Measurements from ENCODE around the gene RELN.

RELN gene

GRCh38 chr7:103686763-103687162, 302.7 kb downstream of the RELN start:
- no peak overlapping the region for H3K4me3 ChIP-seq (ENCODE audit: low read depth, low read length)
- no peak overlapping the region for H3K4ac ChIP-seq (ENCODE audit: low read depth, low read length)
- no peak overlapping the region for H3K4me2 ChIP-seq (ENCODE audit: low read length)
- no peaks in the 10 kb centered on the region for H3K79me2 ChIP-seq (ENCODE audit: control insufficient read depth, insufficient read depth, low read length, poor library complexity)
- no peaks in the 10 kb centered on the region for H3K36me3 ChIP-seq (ENCODE audit: control insufficient read depth in 1 of 2, insufficient read depth in 2 of 2, low read length in 2 of 2)
- H3K27ac ChIP-seq (ENCODE audit: low read depth, low read length) = no peak overlapping the region
- H3K14ac ChIP-seq (ENCODE audit: low read length) = no peak overlapping the region
- H3K18ac ChIP-seq (ENCODE audit: low read length) = no peak overlapping the region
- H3K9ac ChIP-seq (ENCODE audit: low read length) = no peak overlapping the region
- H2AFZ ChIP-seq (ENCODE audit: insufficient read depth, low read length, poor library complexity) = no peak overlapping the region
- no peak overlapping the region for H4K12ac ChIP-seq (ENCODE audit: low read depth, low read length)
- H3K9me3 ChIP-seq (ENCODE audit: insufficient read depth, low read depth, low read length) = no peaks in the 10 kb centered on the region
- no peaks in the 10 kb centered on the region for H3K4me1 ChIP-seq (ENCODE audit: control insufficient read depth in 1 of 2, insufficient read depth in 2 of 2, low read length in 2 of 2)
- H3K79me1 ChIP-seq (ENCODE audit: low read length) = no peaks in the 10 kb centered on the region
- no peak overlapping the region for H2BK5ac ChIP-seq (ENCODE audit: low read depth, low read length, poor library complexity)
- no peak overlapping the region for H2BK120ac ChIP-seq (ENCODE audit: insufficient read depth, low read length, poor library complexity)
- WGBS (ENCODE audit: extremely low coverage, insufficient coverage, insufficient read length) = no CpG with 5 or more reads among the region's 2 CpGs
- H3K23ac ChIP-seq (ENCODE audit: low read length) = no peak overlapping the region
- H2BK12ac ChIP-seq (ENCODE audit: low read length) = no peak overlapping the region
- no peaks in the 10 kb centered on the region for H3K27me3 ChIP-seq (ENCODE audit: insufficient read depth, low read length)
- no peak overlapping the region for H4K8ac ChIP-seq (ENCODE audit: low read depth, low read length)
- DNase-seq = no peak
- no peak overlapping the region for H2AK5ac ChIP-seq (ENCODE audit: low read length)
- H4K91ac ChIP-seq (ENCODE audit: low read depth, low read length) = no peak overlapping the region

GRCh38 chr7:103686064-103686463, 303.4 kb downstream of the RELN start:
- Histone ChIP-seq H3K27me3 (ENCODE audit: insufficient read depth, low read length) (no peaks in the 10 kb centered on the region), H2BK5ac (ENCODE audit: low read depth, low read length, poor library complexity) (no peak overlapping the region), H4K91ac (ENCODE audit: low read depth, low read length) (no peak overlapping the region), H3K9me3 (ENCODE audit: insufficient read depth, low read depth, low read length) (no peaks in the 10 kb centered on the region), H2BK120ac (ENCODE audit: insufficient read depth, low read length, poor library complexity) (no peak overlapping the region), H3K4me1 (ENCODE audit: control insufficient read depth in 1 of 2, insufficient read depth in 2 of 2, low read length in 2 of 2) (no peaks in the 10 kb centered on the region), H3K14ac (ENCODE audit: low read length) (no peak overlapping the region), H4K8ac (ENCODE audit: low read depth, low read length) (no peak overlapping the region), H3K23ac (ENCODE audit: low read length) (no peak overlapping the region), H3K27ac (ENCODE audit: low read depth, low read length) (no peak overlapping the region), H2BK12ac (ENCODE audit: low read length) (no peak overlapping the region), H3K18ac (ENCODE audit: low read length) (no peak overlapping the region), H3K4ac (ENCODE audit: low read depth, low read length) (no peak overlapping the region), H3K79me2 (ENCODE audit: control insufficient read depth, insufficient read depth, low read length, poor library complexity) (no peaks in the 10 kb centered on the region), H3K36me3 (ENCODE audit: control insufficient read depth in 1 of 2, insufficient read depth in 2 of 2, low read length in 2 of 2) (no peaks in the 10 kb centered on the region), H2AK5ac (ENCODE audit: low read length) (no peak overlapping the region), H3K9ac (ENCODE audit: low read length) (no peak overlapping the region), H3K4me3 (ENCODE audit: low read depth, low read length) (no peak overlapping the region), H2AFZ (ENCODE audit: insufficient read depth, low read length, poor library complexity) (no peak overlapping the region), H4K12ac (ENCODE audit: low read depth, low read length) (no peak overlapping the region), H3K79me1 (ENCODE audit: low read length) (no peaks in the 10 kb centered on the region), H3K4me2 (ENCODE audit: low read length) (no peak overlapping the region)
- DNase-seq = no peak
- no CpG with 5 or more reads among the region's 2 CpGs for WGBS (ENCODE audit: extremely low coverage, insufficient coverage, insufficient read length)

DNA sequence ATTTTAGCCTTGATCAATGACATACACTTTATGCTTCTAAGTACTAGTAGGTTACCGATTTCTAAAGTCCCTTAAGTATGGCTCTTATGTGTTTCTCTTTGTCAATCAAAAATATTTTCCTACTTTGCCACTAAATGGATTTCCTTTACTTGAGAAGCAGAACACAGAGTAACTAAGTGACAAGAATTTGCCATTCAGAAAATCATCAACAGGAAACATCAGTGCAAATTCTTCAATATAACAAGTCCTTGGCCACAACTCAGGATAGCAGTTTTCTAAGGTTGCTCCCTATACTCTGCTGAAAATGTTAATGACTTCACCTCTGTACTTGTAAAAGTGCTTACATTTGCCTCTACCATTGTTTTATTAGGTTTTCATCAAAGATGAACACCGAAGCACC, 303.8 kb downstream of the RELN start:
- whole genome bisulfite sequencing (ENCODE audit: extremely low coverage, insufficient coverage, insufficient read length) = no CpG with 5 or more reads among the region's 2 CpGs

GRCh38 chr7:103683348-103683747, 306.1 kb downstream of the RELN start:
- H4K91ac ChIP-seq (ENCODE audit: low read depth, low read length) = no peak overlapping the region
- no peak overlapping the region for H3K14ac ChIP-seq (ENCODE audit: low read length)
- no peak overlapping the region for H4K8ac ChIP-seq (ENCODE audit: low read depth, low read length)
- H2BK5ac ChIP-seq (ENCODE audit: low read depth, low read length, poor library complexity) = no peak overlapping the region
- H3K9ac ChIP-seq (ENCODE audit: low read length) = no peak overlapping the region
- H3K4me3 ChIP-seq (ENCODE audit: low read depth, low read length) = no peak overlapping the region
- H3K79me2 ChIP-seq (ENCODE audit: control insufficient read depth, insufficient read depth, low read length, poor library complexity) = no peaks in the 10 kb centered on the region
- H3K4me1 ChIP-seq (ENCODE audit: control insufficient read depth in 1 of 2, insufficient read depth in 2 of 2, low read length in 2 of 2) = peaks cover 2 to 6% of the 10 kb centered on the region in 2 experiments
- H2AFZ ChIP-seq (ENCODE audit: insufficient read depth, low read length, poor library complexity) = no peak overlapping the region
- no peaks in the 10 kb centered on the region for H3K79me1 ChIP-seq (ENCODE audit: low read length)
- DNase-seq = no peak
- H3K36me3 ChIP-seq (ENCODE audit: control insufficient read depth in 1 of 2, insufficient read depth in 2 of 2, low read length in 2 of 2) = no peaks in the 10 kb centered on the region
- no peak overlapping the region for H4K12ac ChIP-seq (ENCODE audit: low read depth, low read length)
- no peak overlapping the region for H2BK12ac ChIP-seq (ENCODE audit: low read length)
- H3K23ac ChIP-seq (ENCODE audit: low read length) = no peak overlapping the region
- no peak overlapping the region for H2AK5ac ChIP-seq (ENCODE audit: low read length)
- WGBS (ENCODE audit: extremely low coverage, insufficient coverage, insufficient read length) = no CpG with 5 or more reads among the region's 2 CpGs
- H3K18ac ChIP-seq (ENCODE audit: low read length) = no peak overlapping the region
- H3K9me3 ChIP-seq (ENCODE audit: insufficient read depth, low read depth, low read length) = no peaks in the 10 kb centered on the region
- no peak overlapping the region for H3K27ac ChIP-seq (ENCODE audit: low read depth, low read length)
- no peak overlapping the region for H3K4me2 ChIP-seq (ENCODE audit: low read length)
- H3K4ac ChIP-seq (ENCODE audit: low read depth, low read length) = no peak overlapping the region
- H3K27me3 ChIP-seq (ENCODE audit: insufficient read depth, low read length) = no peaks in the 10 kb centered on the region
- no peak overlapping the region for H2BK120ac ChIP-seq (ENCODE audit: insufficient read depth, low read length, poor library complexity)

More for the DNA sequence above, 303.8 kb downstream of the RELN start:
- no peak overlapping the region for H4K91ac ChIP-seq (ENCODE audit: low read depth, low read length)
- H2BK120ac ChIP-seq (ENCODE audit: insufficient read depth, low read length, poor library complexity) = no peak overlapping the region
- H4K12ac ChIP-seq (ENCODE audit: low read depth, low read length) = no peak overlapping the region
- H3K79me1 ChIP-seq (ENCODE audit: low read length) = no peaks in the 10 kb centered on the region
- no peak overlapping the region for H2BK5ac ChIP-seq (ENCODE audit: low read depth, low read length, poor library complexity)
- no peak overlapping the region for H3K27ac ChIP-seq (ENCODE audit: low read depth, low read length)
- H3K9ac ChIP-seq (ENCODE audit: low read length) = no peak overlapping the region
- no peak for DNase-seq
- peaks cover 2 to 4% of the 10 kb centered on the region in 2 experiments for H3K4me1 ChIP-seq (ENCODE audit: control insufficient read depth in 1 of 2, insufficient read depth in 2 of 2, low read length in 2 of 2)
- no peak overlapping the region for H3K23ac ChIP-seq (ENCODE audit: low read length)
- no peak overlapping the region for H3K18ac ChIP-seq (ENCODE audit: low read length)
- no peaks in the 10 kb centered on the region for H3K79me2 ChIP-seq (ENCODE audit: control insufficient read depth, insufficient read depth, low read length, poor library complexity)
- no peaks in the 10 kb centered on the region for H3K36me3 ChIP-seq (ENCODE audit: control insufficient read depth in 1 of 2, insufficient read depth in 2 of 2, low read length in 2 of 2)
- no peak overlapping the region for H2BK12ac ChIP-seq (ENCODE audit: low read length)
- no peak overlapping the region for H4K8ac ChIP-seq (ENCODE audit: low read depth, low read length)
- no peaks in the 10 kb centered on the region for H3K9me3 ChIP-seq (ENCODE audit: insufficient read depth, low read depth, low read length)
- H2AK5ac ChIP-seq (ENCODE audit: low read length) = no peak overlapping the region
- H2AFZ ChIP-seq (ENCODE audit: insufficient read depth, low read length, poor library complexity) = no peak overlapping the region
- H3K4me2 ChIP-seq (ENCODE audit: low read length) = no peak overlapping the region
- H3K14ac ChIP-seq (ENCODE audit: low read length) = no peak overlapping the region
- H3K27me3 ChIP-seq (ENCODE audit: insufficient read depth, low read length) = no peaks in the 10 kb centered on the region
- no peak overlapping the region for H3K4me3 ChIP-seq (ENCODE audit: low read depth, low read length)
- no peak overlapping the region for H3K4ac ChIP-seq (ENCODE audit: low read depth, low read length)
